ENCODE data around the gene SPOCK1.
"Not testable (repeated sequence)": the region's sequence is repeated elsewhere in the genome, so short reads cannot be mapped to it uniquely, and the experiment has no call there.

The SPOCK1 gene

DNA sequence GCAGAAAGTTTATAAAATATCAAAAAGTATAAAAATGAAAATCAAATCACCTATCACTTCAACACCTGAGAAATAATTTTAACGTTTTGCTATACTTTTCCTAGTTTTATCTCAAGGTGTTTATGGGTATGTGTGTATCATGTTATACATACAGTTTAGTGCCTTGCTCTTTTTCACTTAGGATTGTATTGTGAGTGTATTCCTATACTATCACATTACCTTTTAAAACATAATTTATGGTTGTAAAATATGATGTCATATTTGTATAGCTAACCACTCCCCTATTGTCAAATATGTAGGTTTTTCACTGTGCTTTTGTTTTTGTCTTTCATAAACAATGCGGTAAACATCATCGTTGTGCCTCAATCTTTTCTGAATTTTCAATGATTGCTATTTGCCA lies 479.9 kb downstream of the SPOCK1 start:
- no peak for DNase-seq (ENCODE audit: low read depth)

- no peak for DNase-seq (ENCODE audit: low read depth)
These were observed 482.3 kb downstream of the SPOCK1 start for GRCh38 chr5:137016783-137017324.

GRCh38 chr5:137015540-137016116 lies 483.5 kb downstream of the SPOCK1 start:
- no peak for DNase-seq (ENCODE audit: low read depth)

- DNase-seq (ENCODE audit: low read depth), result no peak
These were observed 484.4 kb downstream of the SPOCK1 start for GRCh38 chr5:137014731-137015130.

DNA sequence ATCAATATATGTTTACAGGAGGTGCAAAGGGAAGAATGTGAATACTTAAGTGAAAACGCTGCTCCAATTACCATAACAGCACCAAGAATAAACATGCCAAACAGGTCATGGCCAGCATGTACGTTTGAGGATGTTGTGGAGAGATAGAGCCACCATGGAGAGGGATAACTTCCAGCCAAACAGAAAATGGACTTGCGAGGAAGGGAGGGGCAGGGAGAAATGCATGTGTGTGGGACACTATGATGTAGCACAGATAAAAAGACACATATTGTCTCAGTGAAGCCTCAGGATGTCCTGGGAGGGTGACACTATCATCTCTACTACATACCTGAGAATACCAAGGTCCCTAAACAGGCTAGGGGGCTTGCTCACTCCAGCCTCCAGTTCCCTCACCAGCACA lies 488.9 kb downstream of the SPOCK1 start:
- no peak for DNase-seq (ENCODE audit: low read depth)

DNA sequence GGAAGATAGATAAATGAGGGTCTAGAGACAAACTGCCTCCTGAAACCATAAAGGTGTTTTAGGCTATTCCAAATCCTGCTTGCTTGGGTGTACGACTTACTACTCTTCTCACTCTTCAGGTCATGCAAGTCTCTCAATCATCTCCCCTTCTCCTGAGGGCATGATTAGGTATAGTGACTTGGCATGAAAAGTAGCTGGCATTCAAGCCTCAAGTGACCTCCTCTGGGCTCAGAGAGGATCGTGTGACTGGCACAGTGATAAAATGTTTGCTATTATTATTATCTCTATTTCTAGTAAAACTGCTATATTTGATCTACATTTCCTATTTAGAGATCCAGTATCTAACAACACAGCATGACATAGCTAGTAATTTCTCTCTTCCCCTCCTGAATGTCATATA lies 494.8 kb downstream of the SPOCK1 start:
- DNase-seq (ENCODE audit: low read depth), result no peak

- no peak for DNase-seq (ENCODE audit: low read depth)
These were observed 498.0 kb downstream of the SPOCK1 start for GRCh38 chr5:137001026-137001569.

- DNase-seq (ENCODE audit: low read depth), result no peak
These were observed 499.3 kb downstream of the SPOCK1 start for GRCh38 chr5:136999787-137000186.

DNA sequence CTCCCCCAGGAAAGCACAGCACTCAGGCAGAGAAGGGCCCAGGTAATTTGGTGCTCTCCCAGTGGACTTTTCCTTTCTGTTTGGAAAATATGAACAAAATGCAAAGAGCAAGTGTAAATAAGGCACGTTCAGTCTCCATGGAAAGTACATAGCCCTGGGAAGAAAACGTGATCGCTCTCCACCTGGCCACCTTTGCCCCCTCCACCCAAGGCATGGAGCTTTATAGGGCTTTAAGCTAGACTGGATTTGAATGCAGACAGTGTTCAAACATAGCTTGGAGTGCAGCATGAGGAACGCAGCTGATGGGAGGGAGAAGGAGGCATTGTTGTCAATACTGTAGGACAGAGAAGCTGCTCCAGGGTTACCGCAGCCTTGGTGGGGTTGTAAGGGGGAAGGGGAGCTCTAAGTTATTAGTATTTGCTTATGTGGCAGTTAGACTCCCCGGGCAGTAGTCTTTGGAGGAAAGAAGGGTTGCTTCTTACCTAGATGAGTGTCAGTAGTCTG lies 500.2 kb downstream of the SPOCK1 start:
- DNase-seq (ENCODE audit: low read depth), result no peak

GRCh38 chr5:136994154-136994553 lies 505.0 kb downstream of the SPOCK1 start:
- DNase-seq (ENCODE audit: low read depth), result no peak

GRCh38 chr5:136992796-136993489 lies 506.2 kb downstream of the SPOCK1 start:
- DNase-seq (ENCODE audit: low read depth), result no peak

GRCh38 chr5:136985785-136986475 lies 513.2 kb downstream of the SPOCK1 start:
- DNase-seq (ENCODE audit: low read depth), result no peak

- no peak for DNase-seq (ENCODE audit: low read depth)
These were observed 514.2 kb downstream of the SPOCK1 start for GRCh38 chr5:136984772-136985446.

DNA sequence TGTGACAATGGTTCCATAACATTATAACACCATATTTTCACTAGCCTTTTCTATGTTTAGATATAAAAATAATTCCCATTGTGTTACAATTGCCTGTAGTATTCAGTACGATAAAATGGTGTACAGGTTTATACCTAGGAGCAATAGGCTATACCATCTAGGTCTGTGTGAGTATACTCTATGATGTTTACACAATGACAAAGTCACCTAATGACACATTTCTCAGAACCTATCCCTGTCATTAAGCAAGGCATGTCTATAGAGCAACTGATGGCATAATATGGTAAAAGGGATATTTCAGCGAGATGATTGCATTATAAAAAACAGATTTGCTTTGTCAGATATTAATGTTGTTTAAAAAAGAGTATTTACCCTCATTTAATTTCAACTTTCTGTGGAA lies 517.2 kb downstream of the SPOCK1 start:
- DNase-seq (ENCODE audit: low read depth), result no peak

GRCh38 chr5:136979131-136979530 lies 520.0 kb downstream of the SPOCK1 start:
- DNase-seq (ENCODE audit: low read depth), result no peak

GRCh38 chr5:136963504-136963903 lies 535.6 kb downstream of the SPOCK1 start:
- DNase-seq (ENCODE audit: low read depth), result no peak

DNA sequence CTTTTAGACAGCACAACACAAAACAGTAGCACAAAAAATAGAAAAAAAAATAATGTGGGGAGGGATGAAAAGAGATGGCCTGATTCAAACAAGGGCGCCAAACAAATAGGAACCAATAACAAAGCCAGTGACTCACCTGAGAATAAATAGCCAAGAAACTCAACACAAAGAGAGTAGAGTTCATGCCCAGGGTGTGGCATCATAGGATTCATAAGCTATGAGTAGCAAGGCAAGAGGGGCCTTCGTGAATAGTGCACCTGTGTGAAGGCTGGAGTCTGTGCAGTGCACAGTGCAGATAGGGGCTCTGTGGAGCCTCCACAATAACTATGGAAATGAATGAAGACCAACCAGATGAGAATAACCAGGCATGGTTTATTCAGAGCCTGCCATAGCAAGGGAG lies 541.7 kb downstream of the SPOCK1 start:
- DNase-seq (ENCODE audit: low read depth), result no peak

GRCh38 chr5:136954142-136954541 lies 545.0 kb downstream of the SPOCK1 start:
- DNase-seq (ENCODE audit: low read depth), result not testable (repeated sequence)

- not testable (repeated sequence) for DNase-seq (ENCODE audit: low read depth)
These were observed 545.6 kb downstream of the SPOCK1 start for GRCh38 chr5:136953346-136954069.

DNA sequence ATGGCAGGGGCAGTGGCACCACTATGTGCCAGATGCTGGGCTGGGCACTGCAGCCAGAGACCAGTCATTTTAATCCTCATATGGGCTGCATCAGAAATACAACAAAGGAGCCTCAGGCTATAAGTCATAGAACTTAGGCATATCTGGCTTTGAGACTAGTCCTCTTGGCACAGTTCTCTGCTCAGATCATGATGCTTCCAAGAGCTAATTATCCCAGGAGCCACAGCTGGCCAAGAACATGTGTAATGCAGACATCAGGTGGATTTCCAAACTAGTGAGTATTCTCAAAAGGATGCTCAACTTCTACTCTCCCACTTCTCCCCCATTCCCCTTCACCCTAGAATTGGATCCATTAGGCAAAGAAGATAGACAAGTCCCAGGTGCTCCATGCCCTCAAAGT lies 571.6 kb downstream of the SPOCK1 start:
- DNase-seq (ENCODE audit: low read depth), result no peak

DNA sequence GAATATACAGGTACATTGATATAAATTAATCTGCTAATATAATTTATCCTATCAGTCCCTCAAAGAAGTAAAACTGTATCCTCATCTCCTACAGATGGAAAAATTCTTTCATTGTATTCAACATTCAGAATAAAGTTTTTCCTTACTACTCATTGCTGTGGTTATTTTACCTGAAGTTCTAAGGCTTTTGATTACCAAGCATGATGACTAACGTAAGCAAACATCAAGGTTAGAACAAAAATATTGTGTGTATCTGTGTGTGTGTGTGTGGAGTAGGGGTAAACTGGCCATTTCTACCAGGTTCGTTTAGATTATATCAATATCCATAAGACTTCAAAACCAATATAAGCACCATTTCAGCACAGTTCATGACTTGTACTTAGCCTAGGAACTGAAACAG lies 573.1 kb downstream of the SPOCK1 start:
- DNase-seq (ENCODE audit: low read depth), result no peak

Data from stimulated activated CD8-positive, alpha-beta memory T cell treated with anti-CD3 and anti-CD28 coated beads, Interleukin-7, amount 100 ng/mL, for 24 hours (primary cell).